Measurements from ENCODE around the gene NHLRC4.
"Not testable (repeated sequence)": the region's sequence is repeated elsewhere in the genome, so short reads cannot be mapped to it uniquely, and the experiment has no call there.

Gene NHLRC4

DNA sequence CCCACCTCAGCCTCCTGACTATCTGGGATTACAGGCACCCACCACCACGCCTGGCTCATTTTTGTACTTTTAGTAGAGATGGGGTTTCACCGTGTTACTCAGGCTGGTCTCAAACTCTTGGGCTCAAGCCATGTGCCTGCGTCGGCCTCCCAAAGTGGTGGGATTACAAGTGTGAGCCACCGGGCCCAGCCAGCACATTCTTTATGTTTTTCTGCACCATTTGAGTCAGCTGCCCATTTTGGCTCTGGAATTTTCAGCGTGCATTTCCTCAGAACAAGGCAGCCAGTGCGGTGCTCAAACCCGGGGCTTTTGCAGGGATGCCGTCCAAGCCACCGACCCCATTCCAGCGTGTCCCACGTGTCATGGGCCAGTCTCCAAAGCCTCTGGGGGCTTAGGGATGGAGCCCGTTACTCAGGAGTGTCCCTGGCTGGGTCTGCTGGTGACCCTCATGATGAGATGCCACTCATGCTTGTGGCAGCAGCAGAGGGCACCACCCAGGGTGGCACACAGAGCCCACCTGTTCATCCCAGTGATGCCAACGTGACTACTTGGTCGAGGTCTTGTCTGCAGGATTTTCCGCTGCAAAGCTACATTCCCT is 19.3 kb downstream of the NHLRC4 start:
- DNase-seq: no peak

DNA sequence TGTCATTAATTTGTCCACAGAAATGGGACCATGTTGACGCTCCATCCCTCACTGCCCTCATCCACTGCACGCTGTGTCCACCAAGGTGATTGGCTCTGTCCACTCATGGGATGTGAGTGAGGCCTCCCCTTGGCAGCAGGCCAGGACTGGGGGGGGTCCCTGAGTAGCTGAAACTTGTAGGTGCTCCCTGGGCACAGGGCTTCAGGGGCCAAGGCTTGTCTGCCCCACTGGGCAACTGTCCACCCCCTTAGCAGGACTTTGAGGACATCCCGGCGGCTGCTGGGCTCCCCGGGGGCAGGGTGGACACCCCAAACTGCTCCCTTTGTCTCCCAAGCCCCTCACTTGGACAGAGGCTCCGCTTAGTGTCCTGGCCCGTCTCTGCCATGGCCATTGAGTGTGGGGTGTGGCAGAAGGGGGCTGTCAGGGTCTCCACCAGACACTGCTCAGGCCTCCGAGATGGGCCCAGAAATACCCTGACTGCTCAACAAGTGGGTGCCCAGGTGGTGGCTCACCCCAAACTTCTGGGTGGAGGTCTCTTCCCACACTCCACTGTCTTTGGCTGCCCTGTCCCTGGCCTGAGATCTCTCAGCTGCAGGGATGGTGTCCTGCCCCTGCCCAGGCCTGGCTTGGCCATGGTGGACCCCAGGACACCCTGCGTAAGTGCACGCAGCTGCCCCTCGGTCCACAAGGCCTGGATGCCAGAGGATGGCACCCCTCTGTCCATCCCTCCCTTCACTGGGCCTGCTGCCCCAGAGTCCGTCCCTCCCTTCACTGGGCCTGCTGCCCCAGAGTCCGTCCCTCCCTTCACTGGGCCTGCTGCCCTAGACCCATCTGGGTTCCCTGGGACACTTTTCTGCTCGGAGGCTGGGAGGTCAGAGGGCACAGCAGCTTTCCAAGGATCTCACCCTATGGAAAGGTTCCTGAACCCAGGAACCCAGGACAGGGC is 20.1 kb downstream of the NHLRC4 start:
- DNase-seq: no peak

DNA sequence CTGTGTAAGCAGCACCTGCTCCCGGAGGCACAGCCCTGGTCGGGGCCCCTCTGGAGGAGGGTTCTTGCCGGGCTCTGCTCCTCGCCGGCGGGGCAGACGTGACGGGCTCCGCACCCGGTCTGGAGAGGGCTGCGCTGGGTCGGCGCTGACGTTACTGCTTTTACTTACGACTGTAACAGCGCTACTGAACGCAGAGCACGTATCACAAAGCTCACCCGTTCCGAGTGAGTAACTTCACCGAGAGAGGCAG is 21.8 kb downstream of the NHLRC4 start:
- no peak for DNase-seq

DNA sequence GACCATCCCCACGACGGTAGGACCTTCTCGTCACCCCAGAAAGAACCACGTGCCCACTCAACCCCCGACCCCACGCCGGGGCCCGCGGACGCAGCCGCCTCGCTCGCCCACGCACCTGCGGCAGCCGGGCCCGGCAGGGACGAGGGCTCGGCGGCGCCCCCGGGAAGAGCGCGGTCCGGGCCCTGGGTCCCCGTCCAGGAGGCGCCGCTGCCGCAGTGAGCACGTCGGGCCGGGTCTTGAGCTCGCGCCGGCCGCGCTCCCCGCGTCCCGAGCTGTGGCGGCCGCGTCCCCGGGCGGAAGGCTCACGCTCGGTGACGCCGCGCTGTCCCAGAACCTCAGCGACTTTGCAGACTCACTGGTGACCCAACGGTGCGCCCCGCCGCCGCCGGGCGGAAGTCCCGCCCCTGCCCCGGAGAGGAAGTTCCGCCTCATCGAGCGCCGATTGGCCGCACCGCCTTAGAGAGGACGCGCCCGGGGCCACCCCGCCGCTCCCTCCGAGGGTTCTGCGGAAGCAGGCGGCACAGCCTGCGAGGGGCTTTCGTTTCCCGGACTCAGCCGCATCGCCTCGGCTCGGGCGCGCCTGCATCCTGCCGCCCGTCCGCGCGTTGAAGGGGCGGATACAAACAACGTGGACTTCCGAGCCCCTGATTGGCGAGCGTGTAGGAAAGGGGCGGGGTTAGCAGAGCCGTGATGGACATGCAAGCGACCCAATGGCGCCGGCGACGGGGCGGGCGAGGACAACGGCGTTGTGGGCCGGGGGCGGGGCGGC is 22.3 kb downstream of the NHLRC4 start:
- peak; percentile 89 for DNase-seq

DNA sequence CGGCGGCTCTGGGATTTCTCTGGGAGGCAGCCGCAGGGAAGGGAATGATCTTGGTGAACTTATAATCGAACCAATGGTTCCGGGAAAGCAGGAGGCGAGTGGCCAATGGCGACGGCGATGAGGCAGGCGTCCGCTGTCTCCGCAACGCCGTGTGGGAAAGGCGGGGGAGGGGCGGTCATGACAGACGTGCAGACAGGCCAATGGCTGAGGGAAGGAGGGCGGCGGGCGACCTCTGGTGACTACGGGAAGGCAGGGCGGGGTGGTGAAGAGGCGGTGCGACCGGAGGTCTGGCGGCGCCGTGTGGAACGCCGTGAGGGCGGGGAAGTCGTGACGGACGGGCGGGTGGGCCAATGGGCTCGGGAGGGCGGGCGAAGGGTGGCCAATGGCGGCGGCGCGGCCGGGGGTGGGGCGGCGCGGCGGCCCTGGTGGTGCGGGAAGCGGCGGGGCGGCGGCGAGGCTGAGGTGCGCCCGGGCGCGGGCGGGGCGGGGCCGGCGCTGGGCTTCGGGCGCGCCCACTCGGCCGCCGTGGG is 22.9 kb downstream of the NHLRC4 start, which contains the start of gene RAB40C:
TSS of gene RAB40C (plus strand) at position 409 of the 530 bp plus-strand sequence. CDS start 226 bp downstream, outside the sequence.
- DNase-seq: peak; percentile 96

DNA sequence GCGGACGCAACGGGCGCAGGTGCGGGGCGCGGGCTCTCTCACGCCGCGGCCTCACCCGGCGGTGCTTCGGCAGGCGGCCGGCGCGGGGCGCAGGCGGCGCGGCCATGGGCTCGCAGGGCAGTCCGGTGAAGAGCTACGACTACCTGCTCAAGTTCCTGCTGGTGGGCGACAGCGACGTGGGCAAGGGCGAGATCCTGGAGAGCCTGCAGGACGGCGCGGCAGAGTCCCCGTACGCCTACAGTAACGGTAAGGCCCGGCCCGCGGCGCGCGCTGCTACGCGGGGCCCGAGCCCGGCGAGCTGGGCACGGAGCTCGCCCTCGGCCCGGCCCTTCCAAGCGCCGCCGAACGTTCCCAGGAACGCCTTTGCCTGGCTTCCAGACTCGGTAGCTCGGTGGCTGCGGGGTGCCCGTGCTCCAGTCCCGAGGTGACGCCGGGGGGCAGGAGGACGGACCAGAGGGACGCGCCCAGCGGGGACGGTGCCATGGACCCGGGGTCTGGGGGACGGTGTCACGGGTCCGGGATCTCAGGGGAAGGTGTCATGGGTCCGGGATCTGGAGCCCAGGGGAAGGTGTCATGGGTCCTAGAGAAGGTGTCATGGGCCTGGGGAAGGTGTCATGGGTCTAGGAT is 23.5 kb downstream of the NHLRC4 start:
- no peak for DNase-seq

DNA sequence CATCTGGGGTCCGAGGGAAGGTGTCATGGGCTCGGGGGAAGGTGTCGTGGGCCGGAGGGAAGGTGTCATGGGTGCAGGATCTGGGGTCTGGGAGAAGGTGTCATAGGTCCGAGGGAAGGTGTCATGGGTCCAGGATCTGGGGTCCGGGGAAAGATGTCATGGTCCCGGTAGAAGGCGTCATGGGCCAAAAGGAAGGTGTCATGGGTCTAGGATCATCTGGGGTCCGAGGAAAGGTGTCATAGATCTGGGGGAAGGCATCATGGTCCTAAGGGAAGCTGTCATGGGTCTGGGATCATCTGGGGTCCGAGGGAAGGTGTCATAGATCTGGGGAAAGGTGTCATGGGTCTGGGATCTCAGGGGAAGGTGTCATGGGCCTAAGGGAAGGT is 24.0 kb downstream of the NHLRC4 start:
- no peak for DNase-seq

DNA sequence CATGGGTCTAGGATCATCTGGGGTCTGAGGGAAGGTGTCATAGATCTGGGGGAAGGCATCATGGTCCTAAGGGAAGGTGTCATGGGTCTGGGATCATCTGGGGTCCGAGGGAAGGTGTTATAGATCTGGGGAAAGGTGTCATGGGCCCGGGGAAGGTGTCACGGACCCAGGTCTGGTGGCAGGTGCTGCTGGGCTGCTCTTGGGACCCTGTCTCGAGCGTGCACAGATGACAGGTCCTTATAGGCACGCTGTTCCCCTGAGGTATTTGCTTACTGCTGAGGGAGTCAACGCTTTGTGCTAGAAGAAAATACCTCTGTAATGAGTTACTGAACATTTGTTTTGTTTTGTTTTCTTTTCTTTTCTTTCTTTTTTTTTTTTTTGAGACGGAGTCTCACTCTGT is 24.4 kb downstream of the NHLRC4 start:
- DNase-seq: no peak

DNA sequence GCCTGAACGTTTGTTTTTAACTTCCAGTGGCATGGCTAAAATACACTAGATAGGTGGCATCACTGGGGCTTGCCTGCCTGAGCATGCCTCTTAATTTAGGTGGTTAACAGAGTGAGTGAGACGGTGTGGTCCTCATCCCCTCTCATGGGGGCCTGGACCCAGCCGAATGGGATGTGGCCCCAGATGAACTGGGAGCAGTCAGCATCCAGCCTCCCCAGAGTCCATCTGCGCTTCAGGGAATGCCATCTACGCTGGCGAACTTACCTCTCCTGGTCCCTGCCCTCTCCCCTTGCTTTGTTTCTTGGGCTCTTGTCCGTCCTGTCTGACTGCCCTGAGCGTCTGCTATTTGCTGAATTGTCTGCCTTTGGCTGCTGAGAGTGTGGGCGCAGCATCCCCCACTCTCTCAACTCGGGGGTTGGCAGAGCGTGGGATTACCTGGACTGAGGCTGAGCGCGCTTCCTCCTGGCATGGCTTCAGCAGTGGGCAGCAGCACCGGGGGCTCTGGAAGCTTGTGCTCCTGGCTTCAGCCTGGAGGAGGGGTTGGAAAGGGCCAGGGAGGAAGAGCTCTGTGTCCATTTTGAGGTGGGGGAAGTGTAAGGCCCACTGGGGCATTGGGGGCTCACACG is 25.2 kb downstream of the NHLRC4 start:
- no peak for DNase-seq

DNA sequence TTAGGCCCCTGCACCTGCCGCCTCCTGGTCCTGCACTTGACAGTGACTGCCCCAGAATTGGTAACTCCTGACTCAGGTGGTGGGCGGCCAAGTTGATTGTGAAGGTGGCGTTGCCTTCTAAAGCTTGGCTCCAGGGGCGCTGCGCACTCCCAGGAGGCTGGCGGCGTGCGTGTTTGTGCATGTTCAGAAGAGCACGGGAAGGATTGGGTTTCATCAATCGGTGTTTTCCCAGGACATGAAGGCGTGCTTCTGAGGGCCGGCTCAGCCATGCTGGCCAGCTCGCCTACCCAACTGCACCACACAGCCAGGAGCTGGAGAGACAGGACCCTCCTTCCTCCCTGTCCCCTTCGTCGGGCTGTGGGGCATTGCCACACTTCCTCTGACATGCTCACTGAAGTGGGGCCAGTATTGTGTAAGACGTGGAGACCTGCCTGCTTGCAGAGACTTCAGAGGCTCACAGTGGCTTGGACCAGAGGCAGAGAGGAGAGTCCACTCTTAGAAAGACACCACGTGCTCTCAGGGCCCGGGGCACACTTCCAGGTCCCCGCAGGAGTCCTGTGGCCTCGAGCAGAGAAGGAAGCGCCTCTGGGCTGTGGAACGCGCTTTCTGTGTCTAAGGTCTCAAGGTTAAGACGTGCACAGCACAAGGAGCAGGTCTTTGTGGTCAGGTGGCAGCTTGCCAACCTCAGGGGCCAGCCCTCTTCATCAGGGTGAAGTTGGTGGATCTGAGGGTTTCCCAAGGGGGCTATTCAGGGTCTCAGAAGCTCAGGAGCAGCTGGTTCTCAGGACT is 25.9 kb downstream of the NHLRC4 start:
- peak; percentile 82 for DNase-seq

DNA sequence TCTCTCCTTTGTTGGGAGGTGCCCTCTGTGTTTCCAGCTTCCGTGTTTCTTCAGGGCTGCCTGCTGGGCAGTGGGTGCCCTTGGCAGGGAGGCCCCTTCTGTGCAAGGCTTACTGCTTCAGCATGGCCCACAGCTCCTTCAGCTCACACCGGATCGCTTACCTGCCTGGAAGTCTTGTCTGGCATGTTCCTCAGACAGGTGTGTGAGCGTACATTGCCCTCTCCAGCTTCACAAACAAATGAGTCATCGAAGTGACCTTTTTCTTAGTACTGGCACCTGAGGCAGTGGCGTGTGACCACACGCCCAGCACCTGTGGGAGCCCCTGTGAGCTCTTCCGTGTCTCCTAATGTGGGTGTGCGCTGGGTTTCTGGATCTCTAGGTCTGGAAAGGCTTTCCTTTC is 26.6 kb downstream of the NHLRC4 start:
- DNase-seq: peak; percentile 91

DNA sequence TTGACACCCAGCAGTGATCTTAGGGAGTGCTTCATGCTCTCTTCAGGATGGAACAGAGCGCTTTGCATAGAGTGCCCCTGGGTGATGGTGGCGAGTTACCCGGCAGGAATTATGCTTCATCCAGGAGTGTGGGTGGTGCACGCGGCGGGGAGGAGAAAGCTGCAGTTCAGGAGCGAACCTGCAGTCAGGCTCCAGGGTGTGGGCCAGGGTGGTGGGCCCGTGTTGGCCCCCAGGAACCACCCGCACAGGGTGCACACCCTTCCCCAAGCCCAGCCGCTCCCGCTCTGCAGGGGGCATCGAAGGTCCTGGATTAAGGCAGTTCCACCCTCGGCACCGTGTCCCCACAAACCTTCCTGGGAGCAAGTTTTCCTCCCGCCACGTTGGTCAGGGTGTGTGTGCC is 27.0 kb downstream of the NHLRC4 start:
- DNase-seq: no peak

DNA sequence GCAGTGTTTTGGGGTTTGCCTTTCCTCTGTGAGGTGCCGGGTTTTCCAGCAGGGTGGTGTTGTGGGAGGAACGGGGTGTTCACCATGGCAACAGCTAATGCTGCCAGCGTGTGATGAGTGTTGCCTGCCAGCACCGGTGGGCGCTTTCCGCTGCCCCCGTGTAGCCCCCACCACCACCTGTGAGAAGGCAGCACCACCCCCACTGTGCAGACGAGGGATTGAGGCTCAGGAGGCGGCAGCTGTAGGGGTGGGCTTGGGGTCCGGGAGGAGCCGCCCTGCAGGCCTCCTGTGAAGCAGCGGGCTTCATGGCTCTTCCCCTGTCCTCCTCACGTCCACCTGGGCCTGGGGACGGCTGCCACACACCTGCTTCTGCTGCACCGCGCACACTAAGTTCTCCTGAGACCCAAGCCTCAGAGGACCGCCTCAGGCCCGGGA is 28.3 kb downstream of the NHLRC4 start:
- no peak for DNase-seq

DNA sequence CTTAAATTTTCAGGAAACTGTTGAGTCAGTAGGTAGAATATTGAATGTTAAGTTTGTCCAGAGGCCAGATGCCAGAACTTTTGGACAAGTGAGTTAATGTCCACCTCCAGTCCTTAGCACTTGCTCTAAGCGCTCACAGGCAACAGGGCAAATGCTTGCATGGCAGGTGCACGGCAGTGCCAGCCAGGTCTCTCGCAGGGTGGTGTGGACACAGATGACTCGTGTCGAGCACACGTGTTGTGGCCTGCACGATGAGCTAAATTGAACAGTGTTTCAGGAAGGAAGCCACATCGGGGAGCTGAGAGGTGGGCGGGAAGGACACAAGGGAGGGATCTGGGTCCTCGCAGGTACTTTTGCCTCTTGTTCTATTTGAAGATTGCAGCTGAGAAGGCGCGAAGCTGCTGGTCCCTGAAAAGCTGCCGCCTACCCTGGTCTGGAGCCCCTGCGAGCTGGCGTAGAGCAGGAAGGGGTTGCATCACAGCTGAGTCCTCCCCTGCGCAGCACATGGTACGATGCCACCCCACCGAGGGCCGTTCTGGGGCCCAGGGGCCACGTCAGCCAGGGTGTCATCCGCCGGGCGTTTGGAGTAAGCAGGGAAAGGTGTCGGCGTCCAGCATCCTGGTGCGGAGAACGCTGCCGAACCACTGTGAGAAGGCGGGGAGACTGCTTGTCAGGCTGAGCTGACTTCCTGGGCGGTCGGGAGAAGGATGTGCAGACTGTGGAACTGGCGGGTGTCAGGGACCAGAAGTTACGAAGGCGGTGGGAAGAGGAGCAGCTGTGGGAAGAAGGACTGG is 29.3 kb downstream of the NHLRC4 start:
- DNase-seq: no peak

DNA sequence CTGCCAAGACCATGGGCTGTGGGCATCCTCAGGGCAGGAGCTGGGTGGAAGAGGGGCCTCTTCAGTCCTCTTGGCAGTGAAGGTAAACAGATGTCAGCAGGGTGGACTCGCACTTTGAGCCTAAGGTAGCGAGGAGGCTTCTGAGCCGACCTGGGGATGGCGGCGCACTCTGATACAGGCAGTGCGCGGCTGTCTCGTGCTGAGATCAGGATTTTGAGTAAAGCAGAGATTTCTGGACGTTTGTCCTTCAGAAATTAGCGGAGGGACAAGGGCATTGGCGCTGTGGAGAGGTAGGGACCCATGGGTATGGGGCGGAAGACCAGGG is 29.9 kb downstream of the NHLRC4 start:
- no peak for DNase-seq

DNA sequence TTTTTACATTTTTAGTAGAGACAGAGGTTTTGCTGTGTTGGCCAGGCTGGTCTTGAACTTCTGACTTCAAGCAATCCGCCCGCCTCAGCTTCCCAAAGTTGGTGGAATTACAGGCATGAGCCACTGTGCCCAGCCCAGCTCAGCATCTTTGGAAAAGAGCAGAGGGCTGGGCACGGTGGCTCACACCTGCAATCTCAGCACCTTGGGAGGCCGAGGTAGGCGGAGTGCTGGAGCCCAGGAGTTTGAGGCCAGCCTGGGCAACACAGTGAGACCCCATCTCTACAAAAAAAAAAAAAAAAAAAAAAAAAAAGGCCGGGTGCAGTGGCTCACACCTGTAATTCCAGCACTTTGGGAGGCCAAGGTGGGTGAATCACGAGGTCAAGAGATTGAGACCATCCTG is 30.9 kb downstream of the NHLRC4 start:
- DNase-seq: not testable (repeated sequence)

DNA sequence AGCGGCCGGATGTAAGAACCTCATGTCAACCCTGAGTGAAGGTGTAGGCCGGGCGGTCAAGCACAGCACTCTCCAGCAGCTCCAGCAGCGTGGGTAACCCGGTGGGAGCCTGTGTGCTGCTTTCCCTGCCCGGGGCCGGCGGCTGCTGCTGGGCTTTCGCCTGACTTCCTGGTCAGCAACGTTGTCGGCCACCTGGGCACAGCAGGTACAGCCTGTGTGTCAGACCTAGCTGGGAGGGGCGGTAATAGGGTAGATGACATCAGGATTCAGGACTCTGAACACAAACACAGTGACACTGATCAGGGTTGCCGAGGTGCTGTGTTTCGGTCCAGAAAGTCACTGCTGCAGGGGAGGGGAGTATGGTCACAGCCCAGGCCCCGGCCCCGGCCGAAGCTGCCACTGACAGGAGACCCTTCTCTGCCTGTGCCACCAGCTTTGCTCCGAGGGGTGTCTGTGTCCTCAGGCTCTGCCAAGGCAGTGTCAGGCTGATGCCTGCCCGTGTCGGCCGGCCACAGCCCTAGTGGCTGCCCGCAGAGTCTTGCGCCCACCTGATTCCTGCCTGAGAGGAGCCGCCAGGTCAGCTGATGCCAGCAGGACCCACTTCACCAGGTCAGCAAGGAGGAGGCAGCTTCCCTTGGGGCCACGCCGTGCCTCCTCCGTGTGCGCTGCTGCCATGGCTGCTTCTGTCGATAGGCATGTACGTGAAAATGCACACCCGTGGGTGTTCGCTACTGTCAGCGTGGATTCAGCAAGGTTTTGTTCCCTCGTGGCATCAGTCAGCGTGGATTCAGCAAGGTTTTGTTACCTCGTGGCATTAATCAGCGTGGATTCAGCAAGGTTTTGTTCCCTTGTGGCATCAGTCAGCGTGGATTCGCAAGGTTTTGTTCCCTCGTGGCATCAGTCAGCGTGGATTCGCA is 32.3 kb downstream of the NHLRC4 start:
- no peak for DNase-seq

DNA sequence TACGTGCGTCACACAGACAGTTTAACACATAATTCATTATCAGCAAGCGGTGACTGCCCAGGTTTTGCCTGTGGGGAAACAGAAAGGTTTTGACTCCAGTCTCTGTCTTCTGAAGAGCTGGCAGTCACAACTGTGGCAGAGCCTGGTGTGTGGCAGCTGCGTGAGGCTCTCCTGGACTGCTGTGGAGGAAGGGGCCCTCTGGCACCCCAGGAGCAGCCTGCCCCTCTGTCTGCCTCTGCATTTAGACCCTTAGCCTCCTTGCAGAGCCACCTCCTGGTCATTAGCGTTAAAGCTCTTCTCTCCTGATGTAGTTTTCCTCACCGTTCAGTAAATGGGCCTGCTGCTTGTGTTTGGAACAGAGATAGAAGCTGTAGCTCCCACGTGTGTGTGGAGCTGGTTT is 34.0 kb downstream of the NHLRC4 start:
- DNase-seq: no peak

DNA sequence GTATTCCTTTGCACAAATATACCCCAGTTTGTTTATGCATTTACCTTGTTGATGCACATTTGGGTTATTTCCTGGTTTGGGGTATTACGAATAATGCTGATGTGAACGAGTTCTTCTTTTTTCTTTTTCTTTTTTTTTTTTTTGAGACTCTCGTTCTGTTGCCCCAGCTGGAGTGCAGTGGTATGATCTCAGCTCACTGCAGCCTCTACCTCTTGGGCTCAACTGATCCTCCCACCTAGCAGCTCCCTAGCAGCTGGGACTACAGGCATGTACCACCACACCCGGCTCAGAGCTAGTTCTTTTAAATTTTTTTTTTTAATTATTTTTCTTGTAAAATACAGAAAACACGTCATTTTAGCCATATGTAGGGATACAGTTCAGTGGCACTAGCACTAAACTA is 37.1 kb downstream of the NHLRC4 start:
- DNase-seq: no peak
